Endothelial cell of umbilical vein (primary cell): Measurements from ENCODE around the gene PGLYRP4. TPM values are rescaled to one million over a fixed set of nuclear protein-coding genes. Genes with fewer than 3 reads are reported as not detected.

ENCODE experiments used
- BruUV-seq: library from RNA; stranded (reverse); fragments of 400-500 nt; replicated peaks from 2 replicates; lab custom pipeline; 2021; lab: Mats Ljungman, UMichigan
- CTCF ChIA-PET: fragments of 300-600, 350-600 bp; sonication (Branson Sonifier 250); formaldehyde crosslinking; loops from one replicate; lab custom pipeline; 2021; ENCODE audit warnings: antibody characterized with exemption, inconsistent platforms; lab: Charles Lee
- POLR2A ChIA-PET: fragments of 300-600, 350-600 bp; sonication (Branson Sonifier 250); formaldehyde crosslinking; loops from one replicate; lab custom pipeline; 2021; ENCODE audit warnings: antibody characterized with exemption, inconsistent platforms; lab: Charles Lee
- DNase-seq: peaks from one replicate; pipeline ENCODE4 v3.0.0-alpha.2; 2011; ENCODE audit warnings: low read depth, low spot score
- FAIRE-seq: peaks from 2 replicates; lab custom pipeline; 2011; peaks lifted over from hg19 to GRCh38; lab: Jason Lieb, UNC
- H2AFZ ChIP-seq: 2 replicates; pipeline ENCODE4 v1.6.0; 2012; ENCODE audit warnings: low read depth, low read length, control low read depth, inconsistent platforms
- H3K27ac ChIP-seq: 2 replicates; pipeline ENCODE4 v1.5.1; 2011; ENCODE audit warnings: low read depth, mild to moderate bottlenecking, control low read depth, low read length, moderate library complexity; ENCODE audit not compliant: insufficient read depth
- H3K27me3 ChIP-seq, 2 experiments: 2 replicates each; pipeline versions ENCODE4 v1.6.0 to v1.6.1; 2011; ENCODE audit warnings: low read length in 2 of 2, mixed read lengths in 1 of 2; ENCODE audit not compliant: control insufficient read depth in 2 of 2, insufficient read depth in 2 of 2
- H3K36me3 ChIP-seq, 2 experiments: 2 replicates in 1 of 2; 3 replicates in 1 of 2; pipeline ENCODE4 v1.5.1; 2011; ENCODE audit warnings: low read length in 2 of 2, mild to moderate bottlenecking in 1 of 2, moderate library complexity in 1 of 2; ENCODE audit not compliant: control insufficient read depth in 2 of 2, insufficient read depth in 2 of 2; ENCODE audit errors: extremely low read depth in 1 of 2
- H3K4me1 ChIP-seq: 3 replicates; pipeline ENCODE4 v1.5.1; 2011; ENCODE audit warnings: mild to moderate bottlenecking, low read length; ENCODE audit not compliant: control insufficient read depth, insufficient read depth; ENCODE audit errors: extremely low read depth
- H3K4me2 ChIP-seq: 2 replicates; pipeline ENCODE4 v1.6.1; 2011; ENCODE audit warnings: low read length, control low read depth, mixed read lengths; ENCODE audit not compliant: insufficient read depth
- H3K4me3 ChIP-seq, 3 experiments: fragments of 200-600 bp in 1 of 3; sonication (generic), shearing (Covaris generic) in 1 of 3; replicated peaks in 1 of 3; 2 replicates each; pipeline ENCODE4 v1.5.1; 2011 to 2016; ENCODE audit warnings: control low read depth in 3 of 3, low read length in 3 of 3, mild to moderate bottlenecking in 2 of 3, inconsistent platforms in 1 of 3, low read depth in 1 of 3, moderate library complexity in 1 of 3; ENCODE audit not compliant: insufficient read depth in 1 of 3
- H3K79me2 ChIP-seq: 2 replicates; pipeline ENCODE4 v1.6.0; 2012; ENCODE audit warnings: low read length, inconsistent platforms; ENCODE audit not compliant: control insufficient read depth, insufficient read depth
- H3K9ac ChIP-seq: replicated peaks from 2 replicates; pipeline ENCODE3; 2011; ENCODE audit warnings: low read length, control low read depth; ENCODE audit not compliant: insufficient read depth; ENCODE audit errors: extremely low read depth
- H3K9me1 ChIP-seq: replicated peaks from 3 replicates; pipeline ENCODE4 v1.6.0; 2011; ENCODE audit warnings: mild to moderate bottlenecking, low read length; ENCODE audit not compliant: control insufficient read depth, insufficient read depth; ENCODE audit errors: extremely low read depth
- H3K9me3 ChIP-seq: replicated peaks from 2 replicates; pipeline ENCODE4 v1.5.1; 2012; ENCODE audit warnings: low read length, inconsistent platforms; ENCODE audit not compliant: control insufficient read depth, insufficient read depth
- H4K20me1 ChIP-seq: replicated peaks from 2 replicates; pipeline ENCODE3; 2011; ENCODE audit warnings: mild to moderate bottlenecking, low read length; ENCODE audit not compliant: control insufficient read depth, insufficient read depth; ENCODE audit errors: extremely low read depth
- EZH2 ChIP-seq: IDR thresholded peaks from 2 replicates; pipeline ENCODE4 v1.6.1; 2012; ENCODE audit warnings: borderline replicate concordance, low read depth, mild to moderate bottlenecking, moderate library complexity, low read length, inconsistent platforms; ENCODE audit not compliant: severe bottlenecking
- FOS ChIP-seq: IDR thresholded peaks from 2 replicates; pipeline ENCODE4 v1.6.1; 2011; ENCODE audit warnings: mild to moderate bottlenecking, low read length, moderate library complexity, borderline replicate concordance; ENCODE audit not compliant: insufficient read depth
- GATA2 ChIP-seq: IDR thresholded peaks from 2 replicates; pipeline ENCODE4 v1.7.0; 2011; ENCODE audit warnings: low read depth, mild to moderate bottlenecking, moderate library complexity, mixed read lengths, low read length; ENCODE audit not compliant: insufficient read length, insufficient read depth
- JUN ChIP-seq: IDR thresholded peaks from 2 replicates; pipeline ENCODE4 v1.6.1; 2011; ENCODE audit warnings: borderline replicate concordance, low read depth; ENCODE audit not compliant: insufficient read length, insufficient read depth
- MYC ChIP-seq: IDR thresholded peaks from one replicate; pipeline ENCODE4 v1.6.1; 2011; ENCODE audit warnings: mild to moderate bottlenecking, low read depth, low read length
- POLR2A ChIP-seq: IDR thresholded peaks from 2 replicates; pipeline ENCODE4 v1.6.1; 2012; ENCODE audit warnings: low read depth, mild to moderate bottlenecking, control low read depth, low read length
- POLR2AphosphoS5 ChIP-seq: IDR thresholded peaks from 2 replicates; pipeline ENCODE4 v1.6.1; 2012; ENCODE audit warnings: low read depth, mild to moderate bottlenecking, control low read depth, low read length, moderate library complexity; ENCODE audit not compliant: insufficient read depth
- dilution Hi-C: fragments of 300-500 bp; cut with MboI; formaldehyde crosslinking; loops from one replicate; pipeline ENCODE4 v1.15.0; 2019; ENCODE audit warnings: low sequenced_read_pairs; ENCODE audit not compliant: extremely low pct_ligation_motif_present
- intact Hi-C: fragments of 100-400 bp; cut with micrococcal nuclease; formaldehyde crosslinking; loops from one replicate; pipeline ENCODE4 v1.10.0; 2022
- polyA plus RNA-seq, 4 experiments: library from polyadenylated mRNA; depleted of rRNA in 3 of 4; stranded (reverse) in 3 of 4; unstranded in 1 of 4; fragments of >200 nt; gene quantifications; 2 replicates each; pipeline versions ENCODE4 v1.2.1 to v1.2.3, GENCODE V29; 2011 to 2012; ENCODE audit warnings: missing spikeins in 1 of 4
- total RNA-seq: library from RNA; stranded (reverse); gene quantifications from 2 replicates; pipeline ENCODE4 v1.2.3, GENCODE V29; 2021
- TF ChIP-seq, protein P1 (sequence below), 2 donors: IDR thresholded peaks; 1 replicate in 1 of 2; 2 replicates in 1 of 2; pipeline ENCODE4 v1.5.1; 2011; ENCODE audit warnings: low read length in 2 of 2, mild to moderate bottlenecking in 2 of 2, moderate library complexity in 2 of 2, control low read depth in 1 of 2, inconsistent platforms in 1 of 2, low read depth in 1 of 2; ENCODE audit not compliant: insufficient read depth in 1 of 2; ENCODE audit errors: extremely low read depth in 1 of 2
- TF ChIP-seq, protein P2 (sequence below): IDR thresholded peaks from 2 replicates; pipeline ENCODE4 v1.6.1; 2011; ENCODE audit not compliant: insufficient read depth, insufficient read length

The PGLYRP4 gene
- total and polyA plus RNA-seq, 2 donors (not counting 3 experiments of a cell fraction or from before 2014, with no cell fraction given), result not detected

- H3K27me3 ChIP-seq, result no peaks in the 10 kb centered on the region
- H3K9me1 ChIP-seq, result no peaks in the 10 kb centered on the region
- dilution Hi-C loops, result no loop called here
- H3K79me2 ChIP-seq, result no peaks in the 10 kb centered on the region
- intact Hi-C loops, result no loop called here
- no TSS peak for BruUV-seq
- no peaks in the 10 kb centered on the region for H3K9me3 ChIP-seq
- ChIA-PET CTCF (no interaction called here), POLR2A (no interaction called here)
- no peak overlapping the region for H3K9ac ChIP-seq
- no peaks in the 10 kb centered on the region for H4K20me1 ChIP-seq
- no peak overlapping the region for H3K4me2 ChIP-seq
- TF ChIP-seq POLR2A, result no peak
- TF ChIP-seq EZH2, result no peak
- TF ChIP-seq JUN, result no peak
- no peak for TF ChIP-seq MYC
- TF ChIP-seq, protein P1, sequence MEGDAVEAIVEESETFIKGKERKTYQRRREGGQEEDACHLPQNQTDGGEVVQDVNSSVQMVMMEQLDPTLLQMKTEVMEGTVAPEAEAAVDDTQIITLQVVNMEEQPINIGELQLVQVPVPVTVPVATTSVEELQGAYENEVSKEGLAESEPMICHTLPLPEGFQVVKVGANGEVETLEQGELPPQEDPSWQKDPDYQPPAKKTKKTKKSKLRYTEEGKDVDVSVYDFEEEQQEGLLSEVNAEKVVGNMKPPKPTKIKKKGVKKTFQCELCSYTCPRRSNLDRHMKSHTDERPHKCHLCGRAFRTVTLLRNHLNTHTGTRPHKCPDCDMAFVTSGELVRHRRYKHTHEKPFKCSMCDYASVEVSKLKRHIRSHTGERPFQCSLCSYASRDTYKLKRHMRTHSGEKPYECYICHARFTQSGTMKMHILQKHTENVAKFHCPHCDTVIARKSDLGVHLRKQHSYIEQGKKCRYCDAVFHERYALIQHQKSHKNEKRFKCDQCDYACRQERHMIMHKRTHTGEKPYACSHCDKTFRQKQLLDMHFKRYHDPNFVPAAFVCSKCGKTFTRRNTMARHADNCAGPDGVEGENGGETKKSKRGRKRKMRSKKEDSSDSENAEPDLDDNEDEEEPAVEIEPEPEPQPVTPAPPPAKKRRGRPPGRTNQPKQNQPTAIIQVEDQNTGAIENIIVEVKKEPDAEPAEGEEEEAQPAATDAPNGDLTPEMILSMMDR (IDR thresholded peaks at IDR 0.05; ENCODE audit: extremely low read depth in 1 of 2, insufficient read depth in 1 of 2, low read depth in 1 of 2, low read length in 2 of 2), result no peak
- TF ChIP-seq, protein P2, sequence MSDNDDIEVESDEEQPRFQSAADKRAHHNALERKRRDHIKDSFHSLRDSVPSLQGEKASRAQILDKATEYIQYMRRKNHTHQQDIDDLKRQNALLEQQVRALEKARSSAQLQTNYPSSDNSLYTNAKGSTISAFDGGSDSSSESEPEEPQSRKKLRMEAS, result no peak
- no peak for TF ChIP-seq GATA2
- no peak for TF ChIP-seq FOS
- TF ChIP-seq POLR2AphosphoS5, result no peak
- no peaks in the 10 kb centered on the region for H3K4me1 ChIP-seq
- no peak for DNase-seq
- H2AFZ ChIP-seq, result no peak overlapping the region
- no peak for FAIRE-seq
- no peak overlapping the region for H3K27ac ChIP-seq
- H3K36me3 ChIP-seq, result no peaks in the 10 kb centered on the region
- H3K4me3 ChIP-seq, result no peak overlapping the region
Measured at GRCh38 chr1:153293480-153293775, 55.2 kb downstream of the PGLYRP4 start.
